ENCODE measurements around the gene EIF2S2.

EIF2S2 gene

DNA sequence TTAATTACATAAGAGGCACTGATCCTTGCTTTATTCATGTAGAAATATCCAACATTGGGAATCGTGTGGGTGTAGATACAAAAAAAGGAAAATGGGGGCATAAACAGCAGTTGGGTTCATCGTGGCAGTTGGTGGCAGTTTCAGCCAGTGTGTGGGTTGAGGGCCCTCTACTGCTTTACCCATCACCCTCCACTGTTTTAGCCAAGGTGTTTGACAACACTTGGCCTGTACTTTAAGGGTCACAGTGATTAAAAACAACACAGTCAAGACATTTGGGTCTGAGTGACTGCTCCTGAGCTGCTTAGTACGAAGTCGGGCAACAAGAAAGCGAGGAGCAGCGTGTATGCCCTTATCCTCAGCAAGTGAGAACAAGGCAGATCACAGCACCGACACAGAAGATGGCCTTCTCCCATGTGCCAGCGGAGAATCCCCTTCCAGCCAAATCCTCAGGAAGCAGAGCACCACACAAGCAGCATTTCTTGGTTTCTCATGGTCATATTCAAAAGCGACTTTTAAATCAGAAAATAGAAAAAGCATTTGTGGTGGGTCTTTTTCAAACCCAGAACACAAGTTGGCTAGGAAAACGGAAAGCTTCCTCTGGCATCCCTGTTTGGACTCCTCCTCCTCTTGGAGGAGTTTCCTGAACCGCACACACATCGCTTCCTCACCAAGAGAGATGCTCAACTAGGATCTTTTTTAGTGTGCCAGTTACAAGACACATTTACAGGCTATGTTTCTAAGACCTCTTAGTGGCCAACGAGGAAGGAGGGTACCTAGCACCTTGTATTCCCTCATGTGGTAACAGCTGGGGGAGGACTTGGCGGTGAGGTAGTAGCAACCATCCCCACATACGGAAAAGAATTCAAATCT lies 23.5 kb downstream of the EIF2S2 start:
- no peak for DNase-seq

DNA sequence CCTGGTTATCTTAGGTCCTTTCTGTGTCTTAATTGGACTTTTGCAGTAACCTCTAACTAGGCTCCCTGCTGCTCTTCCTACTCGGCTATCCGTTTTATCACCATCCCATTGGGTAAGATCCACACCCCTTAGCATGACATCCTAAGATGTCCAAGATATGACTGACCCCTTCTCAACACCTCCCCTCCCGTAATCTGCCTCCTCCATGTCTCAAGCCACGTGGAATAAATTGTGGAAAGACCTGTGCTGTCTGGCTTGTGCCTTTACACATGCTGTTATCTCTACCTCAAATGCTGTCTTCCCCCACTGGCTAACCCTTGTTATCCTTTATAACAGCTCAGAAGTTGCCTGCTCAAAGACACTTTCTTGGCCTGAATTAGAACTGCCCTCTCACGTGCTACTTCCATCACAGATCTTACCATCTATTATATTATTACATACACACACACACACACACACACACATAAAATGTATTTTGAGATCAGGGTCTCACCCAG lies 26.5 kb downstream of the EIF2S2 start:
- no peak for DNase-seq

DNA sequence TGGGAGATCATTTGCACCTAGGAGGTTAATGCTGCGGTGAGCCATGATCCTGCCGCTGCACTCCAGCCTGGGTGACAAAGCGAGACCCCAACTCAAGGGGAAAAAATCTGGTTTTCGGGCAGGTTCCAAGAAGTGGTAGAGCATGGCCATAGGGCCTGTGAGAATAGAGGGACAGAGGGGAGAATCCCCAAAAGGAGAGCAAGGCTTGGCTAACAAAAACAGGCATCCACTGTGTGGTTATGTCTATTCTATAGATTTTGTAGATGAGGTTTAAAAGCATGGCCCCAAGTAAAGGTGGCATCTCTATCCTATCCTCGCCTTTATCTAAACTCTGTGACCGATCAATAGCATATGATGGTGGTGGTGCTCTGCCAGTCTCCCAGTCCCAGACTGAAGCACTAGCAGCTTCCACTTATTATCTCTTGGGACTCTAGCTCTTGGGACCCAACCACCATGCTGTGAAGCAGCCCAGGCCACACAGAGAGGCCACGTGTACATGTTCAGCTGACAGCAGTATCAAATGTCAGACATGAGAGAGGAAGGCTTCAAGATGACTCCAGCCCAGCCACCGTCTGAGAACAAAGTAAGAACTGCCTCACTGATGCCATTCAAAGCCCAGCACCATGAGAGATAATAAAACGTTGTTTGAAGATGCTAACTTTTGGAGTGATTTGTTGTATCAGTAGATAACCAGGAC lies 27.7 kb downstream of the EIF2S2 start:
- no peak for DNase-seq

DNA sequence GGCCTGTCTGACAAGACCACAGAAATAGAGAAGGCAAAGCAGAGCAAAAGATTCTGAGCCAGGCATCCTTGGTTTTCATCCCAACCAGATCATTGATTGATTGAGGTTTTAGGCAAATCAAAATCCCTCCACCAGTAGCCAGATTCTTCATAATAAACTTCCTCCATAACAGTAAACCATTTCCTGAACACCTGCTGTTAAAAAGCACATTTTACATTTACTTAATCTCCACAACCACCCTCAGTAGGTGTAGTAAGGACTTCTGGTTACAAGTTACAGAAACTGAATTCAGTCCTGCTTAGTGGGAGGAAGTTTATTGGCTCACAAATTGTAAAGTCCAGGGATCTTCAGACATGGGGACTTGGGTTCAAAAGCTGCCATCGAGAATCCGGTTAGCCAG lies 28.3 kb downstream of the EIF2S2 start:
- no peak for DNase-seq

DNA sequence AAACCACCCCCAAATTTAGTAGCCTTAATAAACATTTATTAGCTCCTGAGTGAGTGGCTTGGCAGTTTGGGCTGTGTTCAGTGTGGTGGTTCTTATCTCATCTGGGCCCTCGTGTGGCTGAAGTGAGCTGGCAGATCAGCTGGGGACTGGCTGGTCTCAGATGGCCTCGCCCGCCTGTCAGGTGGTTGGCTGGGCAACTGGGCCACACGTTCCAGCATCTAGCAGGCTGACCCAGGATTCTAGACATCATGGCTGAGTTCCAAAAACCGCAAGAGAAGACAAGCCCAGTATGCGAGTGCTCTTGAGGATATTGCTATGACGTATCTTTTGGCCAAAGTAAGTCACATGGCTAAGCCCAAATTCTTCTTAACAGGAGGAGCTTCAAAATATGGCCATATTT lies 28.9 kb downstream of the EIF2S2 start:
- DNase-seq: no peak

DNA sequence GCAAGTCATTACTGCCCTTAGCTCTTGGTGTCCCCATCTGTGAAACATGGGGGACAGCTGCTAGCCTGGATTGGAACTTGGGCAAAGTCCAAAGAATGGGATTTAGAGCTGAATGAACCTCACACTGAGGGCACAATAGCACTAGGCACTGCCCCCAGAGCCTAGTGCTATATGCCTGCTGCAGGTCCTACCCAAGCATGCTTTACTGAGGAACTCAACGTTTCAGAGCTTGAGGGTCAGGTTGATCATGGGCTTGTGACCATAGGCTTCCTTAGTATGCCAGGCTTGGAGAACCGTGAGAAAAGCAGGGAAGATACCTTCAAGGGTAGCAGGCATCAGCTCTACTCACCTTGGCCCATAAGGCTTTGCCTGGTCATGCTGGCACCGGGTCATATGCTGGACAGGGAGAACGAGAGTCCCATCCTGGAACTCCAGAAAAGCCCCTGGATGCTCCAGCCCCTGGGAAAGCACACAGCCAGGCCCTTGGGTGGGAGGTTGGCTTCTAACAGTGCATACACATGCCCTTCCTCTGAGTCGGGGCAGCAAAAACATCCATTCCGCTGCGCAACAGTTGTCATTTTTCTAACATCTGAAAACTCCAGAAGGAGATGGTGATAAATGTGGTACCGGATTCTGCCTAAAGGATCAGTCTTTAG lies 29.7 kb downstream of the EIF2S2 start:
- DNase-seq: no peak

DNA sequence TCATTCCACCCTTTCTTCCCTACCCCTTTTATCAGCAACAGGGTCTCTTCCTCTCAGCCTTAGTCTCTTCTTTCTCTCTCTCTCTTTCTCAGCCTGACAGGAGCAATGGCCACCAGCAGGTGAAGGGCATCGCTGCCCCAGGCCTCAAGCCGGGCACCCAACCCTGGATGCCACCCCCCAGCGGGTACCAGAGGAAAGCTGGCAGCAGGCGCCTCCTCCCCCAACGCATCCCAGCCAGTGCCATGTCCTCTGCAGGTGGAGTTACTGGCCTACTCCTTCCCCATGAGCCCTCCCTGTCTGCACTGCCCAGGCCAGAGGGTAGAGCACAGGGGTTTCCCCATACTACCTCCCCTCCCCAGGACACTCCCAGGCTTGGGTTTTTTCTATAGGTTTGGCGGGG lies 32.2 kb downstream of the EIF2S2 start:
- DNase-seq: no peak

DNA sequence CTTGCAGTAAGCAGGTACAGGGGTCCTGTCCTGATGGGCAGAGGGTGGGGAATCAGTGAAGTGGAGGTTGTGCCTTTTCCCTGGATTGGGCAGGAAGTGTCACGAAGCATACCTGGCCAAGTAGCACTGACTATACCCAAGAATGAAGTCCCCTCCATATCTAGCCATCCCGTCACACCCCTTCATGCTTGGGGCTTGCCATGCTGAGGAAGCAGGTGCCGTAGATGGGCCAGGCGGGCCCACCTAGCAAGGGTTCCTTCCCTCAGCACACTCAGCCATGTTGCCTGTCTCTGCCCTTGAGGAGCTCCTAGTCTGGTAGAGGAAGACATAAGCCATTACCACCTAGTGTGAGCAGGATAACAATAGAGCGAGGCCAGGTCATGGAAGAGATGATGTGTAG lies 33.5 kb downstream of the EIF2S2 start:
- DNase-seq: no peak

DNA sequence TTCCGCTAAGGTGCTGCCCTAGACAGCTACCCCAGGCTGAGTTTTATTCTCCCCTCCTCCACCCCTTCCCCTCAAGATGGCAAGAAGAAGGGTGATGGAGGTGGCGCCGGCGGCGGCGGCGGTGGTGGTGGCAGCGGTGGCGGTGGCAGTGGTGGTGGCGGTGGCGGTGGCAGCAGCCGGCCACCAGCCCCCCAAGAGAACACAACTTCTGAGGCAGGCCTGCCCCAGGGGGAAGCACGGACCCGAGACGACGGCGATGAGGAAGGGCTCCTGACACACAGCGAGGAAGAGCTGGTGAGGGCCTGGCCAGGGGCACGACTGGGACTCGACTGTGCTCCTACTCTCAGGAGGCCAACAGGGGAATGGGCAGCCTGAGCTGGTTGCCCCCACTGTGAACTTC lies 35.1 kb downstream of the EIF2S2 start:
- no peak for DNase-seq

DNA sequence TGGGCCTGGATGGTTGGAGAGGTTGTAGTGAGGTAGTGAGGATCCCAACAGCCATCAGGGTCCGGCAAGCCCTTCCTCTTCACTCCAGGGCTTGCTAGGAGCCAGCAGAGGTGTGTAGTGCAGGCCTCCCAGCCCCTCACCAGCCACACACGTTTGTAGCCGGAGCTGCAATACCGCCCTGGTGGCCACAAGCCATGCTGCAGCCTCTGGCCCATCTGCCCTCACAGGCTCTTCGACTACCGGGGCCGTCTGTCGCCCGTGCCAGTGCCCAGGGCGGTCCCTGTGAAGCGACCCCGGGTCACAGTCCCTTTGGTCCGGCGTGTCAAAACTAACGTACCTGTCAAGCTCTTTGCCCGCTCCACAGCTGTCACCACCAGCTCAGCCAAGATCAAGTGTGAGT lies 36.4 kb downstream of the EIF2S2 start:
- no peak for DNase-seq

DNA sequence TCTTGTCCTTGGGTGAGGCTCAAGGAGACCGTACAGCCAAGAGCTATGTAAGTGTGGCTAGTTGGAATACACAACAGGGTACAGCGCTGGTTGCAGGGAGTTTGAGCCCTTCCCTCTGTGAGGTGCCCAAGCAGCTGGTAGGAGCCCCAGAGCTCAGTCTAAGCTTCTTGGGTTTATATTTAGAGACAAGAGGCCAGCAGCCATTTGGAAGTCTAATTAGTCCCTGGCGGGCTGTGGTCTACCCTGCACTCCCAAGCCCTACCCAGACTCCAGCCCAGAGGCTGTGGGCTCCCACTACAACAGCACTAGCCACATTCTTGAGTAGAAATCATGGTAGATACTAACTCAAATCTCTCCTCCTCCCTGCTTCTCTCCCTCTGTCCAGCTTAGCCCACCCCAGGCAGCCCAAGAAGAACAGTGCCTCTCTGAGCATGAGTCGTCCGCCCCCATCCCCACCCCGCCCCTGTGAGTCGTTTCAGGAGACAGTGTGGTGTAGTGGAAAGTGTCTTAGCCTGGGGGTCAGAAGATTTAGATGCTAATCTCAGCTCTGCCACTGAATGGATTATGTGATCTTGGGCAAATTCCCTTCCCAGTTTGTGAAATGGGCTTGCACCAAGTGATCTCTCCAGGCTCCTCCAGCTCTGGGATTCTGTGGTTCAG lies 37.8 kb downstream of the EIF2S2 start:
- DNase-seq: no peak

DNA sequence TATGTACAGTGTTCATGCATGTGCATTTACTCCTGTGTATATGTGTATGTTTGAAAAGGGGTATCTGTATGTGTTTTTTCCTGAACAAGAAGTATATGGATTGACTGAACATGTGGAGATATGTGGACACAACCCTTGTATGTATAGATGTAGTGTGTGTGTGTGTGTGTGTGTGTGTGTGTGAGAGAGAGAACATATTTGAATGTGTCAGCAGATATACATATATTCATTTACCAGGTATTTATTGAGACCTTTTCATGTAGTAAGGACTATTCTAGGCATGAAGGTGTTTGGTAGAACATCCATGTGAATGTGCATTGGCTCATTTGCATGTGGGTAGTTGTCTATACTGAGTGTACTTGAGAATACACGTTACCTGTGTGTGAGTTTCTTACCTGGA lies 39.3 kb downstream of the EIF2S2 start:
- DNase-seq: no peak

DNA sequence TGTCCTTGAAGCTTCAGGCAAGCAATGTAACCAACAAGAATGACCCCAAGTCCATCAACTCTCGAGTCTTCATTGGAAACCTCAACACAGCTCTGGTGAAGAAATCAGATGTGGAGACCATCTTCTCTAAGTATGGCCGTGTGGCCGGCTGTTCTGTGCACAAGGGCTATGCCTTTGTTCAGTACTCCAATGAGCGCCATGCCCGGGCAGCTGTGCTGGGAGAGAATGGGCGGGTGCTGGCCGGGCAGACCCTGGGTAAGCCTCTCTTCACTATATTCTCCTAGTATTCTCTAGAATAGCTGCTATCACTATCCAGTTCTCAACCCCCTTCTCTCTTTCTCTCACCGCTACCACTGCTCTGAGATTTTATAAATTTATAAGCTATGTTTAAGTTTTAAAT lies 40.0 kb downstream of the EIF2S2 start:
- no peak for DNase-seq

DNA sequence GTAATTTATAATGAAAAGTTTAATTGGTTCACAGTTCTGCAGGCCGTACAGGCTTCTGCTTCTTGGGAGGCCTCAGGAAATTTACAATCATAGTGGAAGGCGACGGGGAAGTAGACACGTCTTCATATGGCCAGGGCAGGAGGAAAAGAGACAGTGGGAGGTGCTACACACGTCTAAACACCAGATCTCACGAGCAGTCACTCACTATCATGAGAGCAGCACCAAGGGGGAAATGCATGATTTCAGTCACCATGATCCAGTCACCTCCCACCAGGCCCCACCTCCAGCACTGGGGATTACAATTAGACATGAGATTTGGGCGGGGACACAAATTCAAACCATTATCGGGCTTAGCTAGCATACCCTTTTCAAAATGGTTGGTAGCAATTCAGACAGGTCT lies 41.2 kb downstream of the EIF2S2 start:
- DNase-seq: no peak

DNA sequence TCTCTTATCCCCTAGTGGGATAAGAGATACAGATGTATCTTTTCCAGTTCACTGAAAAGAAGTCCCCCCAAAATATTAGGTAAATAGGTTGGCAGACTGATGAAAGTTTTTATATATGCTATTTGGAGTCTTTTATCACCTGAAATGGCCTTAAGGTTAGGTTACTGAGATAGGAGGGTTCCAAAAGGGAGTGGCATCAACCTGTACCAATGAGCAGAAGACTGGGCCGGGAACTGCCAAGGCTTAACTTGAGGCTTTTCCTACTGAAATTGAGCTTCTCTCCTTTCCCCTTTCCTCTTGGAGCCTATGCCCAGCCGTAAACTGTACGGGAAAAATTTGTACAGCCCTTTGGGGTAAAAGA lies 42.0 kb downstream of the EIF2S2 start:
- no peak for DNase-seq

DNA sequence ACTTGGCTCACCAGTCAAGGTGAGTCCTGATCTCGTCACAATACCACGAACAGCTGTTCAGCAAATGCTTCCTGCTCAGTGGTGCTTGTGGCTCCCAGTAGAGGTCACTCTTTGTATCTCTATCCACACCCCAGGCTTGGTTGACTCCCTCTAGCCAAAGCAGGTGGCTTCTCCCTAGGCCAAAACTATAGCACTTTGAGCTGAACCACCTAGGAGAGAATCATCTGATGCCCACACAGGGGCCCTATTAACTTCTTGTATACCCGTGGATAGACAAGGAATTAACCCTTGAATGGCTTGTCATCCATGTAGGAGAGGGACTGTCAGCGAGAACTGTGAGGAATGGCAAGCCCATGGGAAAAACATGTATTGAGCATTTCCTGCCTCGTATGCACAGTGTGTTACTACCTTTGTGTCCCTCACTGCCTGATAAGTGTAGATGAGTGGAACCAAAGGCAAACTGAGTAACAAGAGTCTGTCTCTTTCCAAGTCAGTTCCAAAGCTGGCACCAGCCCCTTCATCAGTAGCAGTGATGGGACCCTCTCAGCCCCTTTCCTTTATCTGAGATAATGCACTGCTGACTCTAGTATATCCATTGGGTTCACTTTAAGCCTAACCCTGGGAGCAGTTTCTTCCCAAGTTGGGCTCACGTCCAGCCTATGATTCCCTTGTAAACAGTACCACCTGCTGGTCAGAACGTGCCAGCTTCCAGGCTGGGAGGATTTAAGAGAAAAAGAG lies 42.5 kb downstream of the EIF2S2 start:
- peak; percentile 34 to 54 for DNase-seq

DNA sequence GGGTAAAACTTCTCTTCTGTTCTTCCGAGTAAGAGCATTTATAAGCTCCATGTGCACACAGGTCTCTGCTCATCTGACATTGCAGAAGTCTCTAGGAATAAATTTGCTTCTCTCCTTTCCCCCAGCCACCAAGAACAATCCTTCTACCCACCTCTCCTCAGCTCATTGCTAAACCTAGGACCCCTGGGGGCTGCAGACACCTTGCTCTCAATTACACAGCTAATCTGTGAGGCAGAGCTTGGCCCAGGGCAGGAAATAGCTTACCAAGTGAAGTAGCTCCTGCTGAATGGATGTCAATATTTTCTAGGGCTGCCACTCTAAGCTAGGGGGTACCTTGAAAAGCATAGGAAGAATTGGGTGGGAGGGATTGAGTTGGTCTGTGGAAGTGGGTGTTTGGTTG lies 44.0 kb downstream of the EIF2S2 start:
- no peak for DNase-seq

DNA sequence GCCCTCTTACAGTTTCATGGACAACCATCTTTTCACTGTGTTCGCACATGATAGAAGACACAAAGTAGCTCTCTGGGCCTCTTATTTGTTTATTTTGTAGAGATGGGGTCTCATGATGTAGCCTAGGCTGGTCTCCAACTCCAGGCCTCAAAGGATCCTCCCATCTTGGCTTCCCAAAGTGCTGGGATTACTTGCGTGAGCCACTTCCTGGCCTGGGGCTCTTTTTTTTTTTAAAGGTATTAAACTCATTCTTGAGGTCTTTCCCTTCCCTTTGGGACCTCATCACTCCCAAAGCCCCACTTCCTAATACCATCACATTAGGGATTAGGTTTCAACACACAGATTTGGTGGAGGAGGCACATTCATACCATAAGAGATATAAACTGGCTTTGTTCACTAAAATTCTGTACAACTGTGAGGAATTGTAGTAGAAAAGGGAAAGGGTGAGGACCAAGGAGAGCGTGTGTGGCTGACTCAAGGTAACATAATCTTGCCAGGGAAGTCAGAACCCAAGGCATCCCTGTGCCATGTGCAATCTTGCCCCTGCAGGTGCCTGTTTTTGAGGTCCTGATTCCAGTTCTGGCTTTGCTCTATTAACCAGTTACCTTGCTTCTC lies 45.5 kb downstream of the EIF2S2 start:
- no peak for DNase-seq

DNA sequence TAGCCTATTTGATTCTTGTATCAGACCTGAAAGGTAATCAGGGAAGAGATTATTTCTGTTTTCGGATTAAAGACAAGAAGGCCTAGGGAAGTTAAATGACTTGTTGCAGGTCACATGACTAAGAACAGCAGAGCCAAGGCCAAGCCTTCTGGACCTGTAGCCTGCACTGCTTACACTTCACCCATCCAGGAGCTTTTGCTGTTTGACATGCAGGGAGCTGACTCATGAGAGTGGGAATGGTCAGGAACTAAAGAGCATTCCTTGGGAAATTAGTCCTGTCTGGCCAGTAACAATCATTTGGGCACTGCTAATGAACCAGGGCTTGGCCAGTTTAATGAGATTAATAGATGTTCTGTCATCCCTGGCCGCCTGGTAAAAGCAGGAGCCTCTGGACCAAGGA lies 46.8 kb downstream of the EIF2S2 start:
- DNase-seq: no peak

DNA sequence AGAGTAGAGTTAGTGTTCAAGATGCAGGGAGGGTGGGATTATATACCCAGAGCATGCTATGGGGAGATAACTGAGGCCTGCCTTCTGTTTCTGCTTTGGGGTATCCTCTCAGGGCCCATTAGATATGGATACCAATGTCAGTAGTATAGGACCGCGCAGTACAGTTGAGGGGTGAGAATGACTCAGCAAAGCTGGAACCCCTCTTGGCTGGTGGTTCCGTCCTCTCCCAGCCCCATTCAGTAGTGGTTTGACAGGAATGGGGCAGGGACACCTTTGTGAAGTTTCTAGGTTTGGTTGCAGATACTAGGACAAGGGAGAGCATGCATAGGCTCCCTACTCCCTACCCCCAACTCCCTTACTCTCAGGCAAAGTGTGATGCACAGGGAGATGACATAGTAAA lies 47.8 kb downstream of the EIF2S2 start:
- DNase-seq: no peak

DNA sequence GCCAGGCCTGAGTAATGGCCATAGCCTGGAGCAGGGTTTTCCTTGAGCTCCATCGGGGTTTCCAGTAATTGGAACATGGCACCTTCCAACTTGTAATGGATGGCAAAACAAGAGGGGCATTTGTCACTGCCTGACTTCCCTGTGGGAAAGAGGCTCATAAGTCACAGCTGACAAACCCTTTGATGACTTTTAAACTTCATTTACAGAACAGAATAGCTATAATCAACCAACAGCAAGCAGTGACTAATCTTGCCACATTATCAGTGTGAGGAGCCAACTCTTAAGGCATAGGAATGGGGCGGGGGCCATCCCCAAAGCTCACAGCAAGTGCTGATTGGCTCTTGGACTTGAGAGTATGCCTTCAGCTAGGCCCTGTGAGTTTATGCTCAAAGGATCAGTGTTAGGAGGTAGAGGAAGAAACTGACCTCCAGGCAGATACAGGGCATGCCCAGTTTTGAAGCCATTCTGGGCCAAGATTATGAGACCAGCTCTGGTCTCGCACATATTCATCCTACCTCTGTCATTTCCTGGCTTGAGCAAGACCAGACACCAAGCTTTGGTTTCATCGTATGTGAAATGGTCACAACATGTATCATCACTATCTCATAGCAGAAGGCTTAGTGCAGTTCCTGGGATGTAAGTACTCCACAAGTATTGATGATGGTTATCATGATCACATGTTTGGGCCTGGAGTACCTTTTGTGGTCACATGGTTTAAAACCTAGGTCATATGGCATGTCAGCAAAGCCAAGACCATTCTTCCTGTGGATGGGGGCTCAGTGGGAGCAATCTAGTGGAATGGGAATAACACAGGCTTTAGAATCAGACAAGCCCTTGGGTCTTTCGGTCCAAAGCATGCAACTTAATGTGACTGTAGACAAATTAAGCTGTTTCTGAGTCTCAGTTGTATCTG lies 49.2 kb downstream of the EIF2S2 start:
- DNase-seq: no peak

Data from stimulated activated CD4-positive, alpha-beta T cell treated with anti-CD3 and anti-CD28 coated beads, Interleukin-2, amount 100 ng/mL, for 48 hours (primary cell).